Tongue (tissue), 2 donors: ENCODE data around the gene PDZRN4. TPM values are rescaled to one million over a fixed set of nuclear protein-coding genes. Genes with fewer than 3 reads are reported as not detected.
A peak's percentile ranks its signal among the peaks of the same experiment; 100 is the strongest.
"Not testable (repeated sequence)": the region's sequence is repeated elsewhere in the genome, so short reads cannot be mapped to it uniquely, and the experiment has no call there.

Experiments used
- DNase-seq: peaks from one replicate; pipeline ENCODE4 v3.0.0-alpha.2; 2015
- total RNA-seq: library from RNA; depleted of rRNA; stranded (reverse); fragments of >200 nt; gene quantifications from one replicate; pipeline ENCODE4 v1.2.3, GENCODE V29; 2014

PDZRN4 gene
- total RNA-seq, 1 donor from 2014 or later, result 2.7 TPM

DNA sequence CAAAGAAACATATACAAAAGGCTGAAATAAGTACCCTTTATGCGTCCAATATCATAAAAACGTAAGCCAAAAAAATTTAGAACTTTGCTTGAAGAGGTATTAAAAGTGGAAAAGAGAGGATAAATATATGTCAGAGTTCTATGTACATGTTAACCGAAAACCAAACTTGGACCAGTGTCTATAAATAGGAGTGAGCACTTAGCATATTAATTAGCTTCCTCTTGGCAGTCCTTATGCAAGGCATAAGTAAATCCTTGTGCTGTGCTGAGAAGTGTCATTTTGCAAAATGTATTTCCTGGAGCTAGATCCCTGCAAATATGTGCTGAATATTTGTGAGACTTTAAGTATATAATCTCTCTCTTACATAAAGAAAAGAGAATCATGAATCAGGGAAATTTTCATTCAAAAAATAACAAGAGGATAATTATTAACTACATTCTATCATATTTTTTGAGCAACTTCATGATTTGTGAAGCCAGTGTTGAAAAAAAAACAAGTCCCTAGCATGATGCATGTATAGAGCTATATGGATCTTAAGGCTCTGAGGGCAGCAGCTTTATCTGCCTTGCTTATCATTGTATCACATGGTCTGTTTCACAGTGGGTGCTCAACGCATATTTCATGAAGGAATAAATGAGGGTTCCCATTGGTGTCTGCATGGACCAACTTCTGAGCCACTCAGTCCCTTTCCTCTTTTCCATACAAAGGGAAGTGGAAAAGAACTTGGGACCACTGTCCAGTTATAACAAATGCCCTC is 326.1 kb downstream of the PDZRN4 start:
- DNase-seq, result peak; percentile 51

GRCh38 chr12:41514907-41515306 is 326.8 kb downstream of the PDZRN4 start:
- DNase-seq, result no peak

- DNase-seq, result no peak
Observed at GRCh38 chr12:41515953-41516352, 327.8 kb downstream of the PDZRN4 start.

GRCh38 chr12:41520869-41521268 is 332.7 kb downstream of the PDZRN4 start:
- DNase-seq, result no peak

DNA sequence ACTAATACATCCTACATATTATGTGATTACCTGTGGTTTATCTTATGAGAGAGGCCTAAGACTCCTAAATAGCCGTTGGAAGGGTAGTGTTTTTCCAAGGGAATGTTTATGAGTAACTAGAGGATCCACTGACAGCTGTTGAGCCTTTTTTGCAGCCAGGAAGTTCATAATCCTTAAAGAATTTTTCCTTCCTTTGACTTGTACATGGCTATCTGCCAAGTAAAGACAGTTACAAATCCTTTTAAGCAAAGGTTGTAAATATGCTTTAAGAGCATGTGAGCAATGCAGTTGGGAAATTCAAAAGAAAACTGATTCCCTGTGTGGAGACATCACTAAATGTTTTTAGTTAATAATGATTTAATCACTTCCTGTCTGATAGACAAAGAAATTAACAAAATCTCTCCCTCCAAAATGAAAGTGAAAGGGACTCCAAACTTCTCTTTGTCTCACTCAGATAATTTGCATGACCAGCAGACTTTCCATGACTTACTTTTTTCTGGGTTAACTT is 333.8 kb downstream of the PDZRN4 start:
- peak; percentile 90 for DNase-seq

- no peak for DNase-seq
Observed at GRCh38 chr12:41527062-41527461, 338.9 kb downstream of the PDZRN4 start.

GRCh38 chr12:41527534-41528116 is 339.5 kb downstream of the PDZRN4 start:
- no peak for DNase-seq

DNA sequence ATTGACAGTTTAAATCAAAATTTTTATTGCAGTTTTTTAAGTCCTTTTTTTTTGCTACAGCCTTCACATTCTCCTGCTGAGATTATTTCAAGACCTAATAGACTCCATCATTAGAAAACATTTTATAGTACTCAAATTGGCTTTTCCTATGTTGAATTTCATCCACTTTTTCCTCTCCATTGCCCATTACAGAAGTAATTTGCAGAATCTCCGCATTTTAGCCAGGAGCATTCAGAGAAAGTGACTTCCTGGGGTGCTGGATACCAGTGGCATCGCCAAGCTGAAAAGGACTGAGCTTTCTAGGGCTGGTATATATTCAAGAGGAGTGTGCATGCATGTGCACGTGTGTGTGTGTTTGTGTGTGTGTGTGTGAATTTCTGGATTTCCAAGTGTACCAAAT is 340.8 kb downstream of the PDZRN4 start:
- no peak for DNase-seq

DNA sequence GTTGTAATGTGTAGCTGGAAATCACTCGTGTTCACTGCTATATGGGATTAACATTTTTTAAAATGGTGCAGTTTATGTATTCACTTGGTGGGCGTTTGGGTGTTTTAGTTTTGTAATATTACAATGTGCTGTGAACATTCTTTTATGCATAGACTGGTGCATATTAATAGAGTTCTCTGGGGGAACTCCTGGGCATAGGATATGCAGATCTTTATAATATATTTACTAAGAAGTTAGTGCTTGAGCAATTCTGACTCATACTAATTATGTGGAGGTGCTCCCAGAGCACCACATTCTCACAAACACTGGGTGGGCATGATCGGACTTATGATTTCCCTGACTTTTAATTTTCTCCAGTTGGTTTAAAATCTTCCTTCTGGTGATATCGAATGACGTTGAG is 342.3 kb downstream of the PDZRN4 start:
- DNase-seq, result no peak

DNA sequence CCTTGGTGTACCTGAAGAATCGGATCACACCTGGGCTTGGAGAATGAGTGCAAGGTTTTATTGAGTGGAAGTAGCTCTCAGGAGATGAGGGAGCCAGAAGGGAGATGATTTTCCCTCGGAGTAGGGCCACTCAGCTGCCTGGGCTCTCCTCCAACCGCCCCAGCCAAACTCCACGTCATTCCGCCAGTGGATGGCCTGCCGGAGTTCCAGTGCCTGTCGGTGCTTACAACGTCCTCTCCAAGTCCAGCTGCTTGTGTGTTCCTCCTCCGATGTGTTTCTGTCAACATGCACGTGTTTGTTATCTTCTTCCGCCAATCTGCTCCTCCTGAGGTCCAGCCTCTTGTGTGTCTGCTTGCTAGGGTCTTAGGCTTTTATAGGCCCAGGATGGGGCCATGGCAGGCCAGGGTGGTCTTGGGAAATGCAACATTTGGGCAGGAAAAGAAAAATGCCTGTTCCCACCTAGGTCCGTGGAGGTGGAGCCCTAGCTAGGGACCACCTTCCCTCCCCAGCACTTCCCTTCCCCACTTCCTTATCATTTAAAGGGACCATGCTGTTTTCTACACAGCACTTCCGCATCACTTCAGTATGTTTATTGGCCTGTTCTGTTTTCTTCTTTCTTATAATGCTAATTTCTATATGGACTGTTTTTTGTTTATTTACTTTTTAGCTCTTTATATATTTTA is 343.2 kb downstream of the PDZRN4 start:
- DNase-seq, result no peak

DNA sequence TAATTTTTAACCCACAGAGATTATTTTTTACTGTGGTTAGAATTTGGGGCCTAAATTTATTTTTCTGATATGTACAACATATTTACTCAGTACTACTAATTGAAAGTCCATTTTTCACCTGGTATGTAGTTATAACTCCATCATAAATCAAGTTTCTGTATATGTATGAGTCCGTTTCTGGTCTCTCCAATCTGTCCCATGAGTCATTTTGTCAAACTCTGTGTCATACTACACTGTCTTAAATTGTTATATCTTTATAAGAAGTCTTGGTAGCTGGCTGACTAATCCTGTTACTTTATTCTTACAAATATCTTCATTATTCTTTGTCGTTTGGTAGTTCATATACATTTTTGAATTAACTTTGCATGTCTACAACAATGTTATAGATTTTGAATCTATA is 344.0 kb downstream of the PDZRN4 start:
- no peak for DNase-seq

- no peak for DNase-seq
Observed at GRCh38 chr12:41536813-41537490, 348.8 kb downstream of the PDZRN4 start.

DNA sequence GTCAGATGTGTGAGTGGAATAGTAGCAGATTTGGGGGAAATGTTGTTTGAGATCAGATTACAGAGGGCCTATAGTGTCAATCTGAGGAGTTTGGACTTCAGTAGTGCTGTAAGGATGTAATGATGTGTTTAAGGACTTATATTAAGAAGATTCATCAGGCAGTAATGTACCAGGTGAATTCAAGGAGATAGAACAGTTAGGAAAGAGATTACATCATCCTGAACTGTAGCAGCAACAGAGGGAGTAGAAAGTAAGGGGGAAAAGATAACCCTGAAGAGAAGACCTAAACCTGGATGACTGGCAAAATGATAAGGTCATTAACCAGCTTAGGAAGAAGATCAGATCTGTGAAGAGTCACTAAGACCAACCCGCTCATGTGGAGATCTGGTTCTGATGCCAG is 349.4 kb downstream of the PDZRN4 start:
- no peak for DNase-seq

DNA sequence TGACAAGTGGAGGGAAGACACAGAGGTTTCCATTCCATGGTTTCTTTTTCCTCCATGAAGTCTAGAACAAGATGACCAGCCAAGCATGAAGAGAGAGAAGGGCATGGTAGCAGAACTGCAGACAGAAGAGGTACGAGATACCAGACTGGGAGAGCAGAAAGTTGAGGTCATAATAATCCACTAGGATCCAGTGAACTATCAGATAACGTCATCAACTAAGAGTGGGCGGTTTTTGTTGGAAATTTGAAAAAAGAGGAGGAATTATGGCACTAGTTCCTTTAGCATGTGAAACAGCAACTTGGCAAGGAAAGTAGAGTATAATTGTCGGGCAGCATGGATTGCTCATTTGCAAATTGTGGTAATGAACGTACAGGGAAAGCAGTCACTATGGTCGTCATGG is 357.6 kb downstream of the PDZRN4 start:
- DNase-seq, result no peak

DNA sequence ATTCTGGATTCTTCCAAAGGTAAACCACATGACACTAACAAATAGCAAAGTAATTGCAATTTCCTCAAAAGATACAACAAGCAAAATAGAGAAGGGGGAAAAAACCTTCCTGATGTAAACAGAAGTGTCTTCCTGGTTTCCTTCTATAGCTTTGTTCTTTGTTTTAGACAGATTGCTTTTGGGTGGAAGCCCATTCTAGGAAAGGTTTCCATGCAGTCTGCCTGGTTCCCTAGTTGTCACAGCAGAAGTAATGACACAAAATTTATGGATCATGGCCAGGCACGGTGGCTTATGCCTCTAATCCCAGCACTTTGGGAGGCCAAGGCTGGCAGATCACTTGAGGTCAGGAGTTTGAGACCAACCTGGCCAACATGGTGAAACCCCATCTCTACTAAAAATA is 359.0 kb downstream of the PDZRN4 start:
- not testable (repeated sequence) for DNase-seq

DNA sequence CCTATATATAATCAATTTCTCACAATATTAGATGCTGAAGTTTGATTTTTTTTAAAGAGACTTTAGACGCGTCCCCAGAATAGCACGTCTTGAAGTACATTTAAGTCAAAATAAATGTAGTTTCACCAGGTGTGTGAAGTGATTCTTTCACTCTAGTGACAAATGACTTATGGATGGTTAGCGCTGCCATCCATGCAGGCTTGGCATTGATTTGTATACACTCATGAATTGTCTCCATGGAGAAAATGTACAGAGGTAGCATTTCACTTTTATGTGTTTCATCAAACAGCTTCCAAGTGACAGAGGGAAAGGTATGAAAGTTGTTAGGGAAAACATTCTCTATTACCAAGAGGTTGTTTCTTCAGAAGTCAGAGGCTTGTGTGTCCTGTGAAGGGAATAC is 360.8 kb downstream of the PDZRN4 start:
- DNase-seq, result no peak

GRCh38 chr12:41552588-41552987 is 364.5 kb downstream of the PDZRN4 start:
- DNase-seq, result no peak

- no peak for DNase-seq
Observed at GRCh38 chr12:41556176-41556575, 368.1 kb downstream of the PDZRN4 start.

DNA sequence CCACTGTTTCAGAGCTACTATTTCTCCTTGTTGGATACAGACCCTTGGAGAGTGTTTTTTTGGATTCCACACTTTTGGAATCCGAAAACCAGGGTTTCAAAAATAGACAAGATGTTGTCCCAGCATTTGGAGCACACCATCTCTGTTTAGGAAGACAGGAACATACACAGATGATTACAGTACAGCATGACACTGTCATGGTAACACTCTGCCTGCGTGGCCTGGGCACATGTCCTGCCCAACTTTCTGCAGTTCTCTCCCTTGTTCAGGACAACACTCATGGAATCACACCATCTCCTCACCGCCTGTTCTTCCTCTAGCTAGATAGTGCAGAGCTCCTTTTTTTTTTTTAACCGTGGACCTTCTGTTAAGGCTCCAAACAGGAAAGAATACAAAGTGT is 369.2 kb downstream of the PDZRN4 start:
- DNase-seq, result no peak

- DNase-seq, result no peak
Observed at GRCh38 chr12:41558671-41559070, 370.6 kb downstream of the PDZRN4 start.

GRCh38 chr12:41563051-41563450 is 374.9 kb downstream of the PDZRN4 start:
- no peak for DNase-seq

GRCh38 chr12:41564816-41565215 is 376.7 kb downstream of the PDZRN4 start:
- DNase-seq, result no peak

- DNase-seq, result no peak
Observed at GRCh38 chr12:41566703-41567102, 378.6 kb downstream of the PDZRN4 start.
